ENCODE data around the gene SLC34A3. TPM values are rescaled to one million over a fixed set of nuclear protein-coding genes. Genes with fewer than 3 reads are reported as not detected.

The SLC34A3 gene
- total RNA-seq, 1 donor from 2014 or later = not detected

DNA sequence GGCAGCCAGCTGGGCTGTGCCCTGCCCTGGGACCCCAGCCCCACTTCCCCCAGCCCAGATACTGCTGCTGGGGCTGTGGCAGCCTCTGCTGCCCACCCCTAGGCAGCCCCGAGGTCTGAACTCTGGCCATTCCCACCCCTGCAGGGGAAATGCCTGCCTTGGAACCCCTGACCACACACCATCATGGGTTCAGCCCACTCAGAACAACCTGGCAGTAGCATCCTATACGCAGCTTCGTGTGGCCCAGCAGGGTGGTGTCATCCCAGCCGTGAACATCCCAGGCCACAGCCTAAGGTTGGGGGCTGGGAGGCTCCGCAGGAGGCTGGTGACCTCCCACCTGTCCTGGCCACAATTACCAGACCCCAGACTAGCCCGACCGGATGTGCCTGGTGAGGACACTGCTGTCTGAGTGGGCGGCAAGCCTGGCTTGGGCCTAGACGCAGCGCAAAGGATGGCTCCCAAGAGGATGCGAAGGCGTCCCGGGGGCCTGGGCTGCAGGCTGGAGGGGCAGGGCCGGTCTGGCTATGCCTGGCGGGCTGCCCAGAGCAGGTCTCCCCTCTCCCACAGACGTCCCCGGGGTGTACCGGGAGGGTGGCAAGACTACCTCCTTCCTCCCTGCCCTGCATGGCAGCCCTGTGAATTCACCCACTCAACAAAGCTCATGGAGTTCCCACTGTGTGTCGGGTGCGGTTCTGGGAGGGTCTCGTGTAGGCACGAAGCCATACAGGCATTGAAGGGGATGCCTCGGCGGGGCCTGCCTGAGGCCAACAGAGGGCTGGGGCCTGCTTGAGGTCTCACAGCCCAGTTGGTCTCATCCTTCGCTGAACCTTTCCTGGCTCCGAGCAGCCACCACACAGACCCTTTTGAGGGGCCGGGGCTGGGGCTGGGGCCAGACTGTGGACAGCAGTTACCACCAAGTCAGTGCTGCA, 1.5 kb upstream of the SLC34A3 start:
- Mint-ChIP-seq H3K36me3 (no peaks in the 10 kb centered on the region), H3K4me1 (peaks cover 3% of the 10 kb centered on the region), H3K4me3 (no peak overlapping the region), H3K9me3 (no peaks in the 10 kb centered on the region), H3K27me3 (ENCODE audit: insufficient read depth, low read depth) (peaks cover 4% of the 10 kb centered on the region), H3K27ac (no peak overlapping the region)
- no peaks in the 10 kb centered on the region for H3K9me3 ChIP-seq (ENCODE audit: low read depth)
- H3K36me3 ChIP-seq = no peaks in the 10 kb centered on the region
- H3K9ac ChIP-seq = no peak overlapping the region
- no peak overlapping the region for H3K4me2 ChIP-seq
- TF ChIP-seq EZH2phosphoT487 (IDR thresholded peaks at IDR 0.05) (no peak), EZH2 (IDR thresholded peaks at IDR 0.05) (no peak)
- TF ChIP-seq, protein P1, sequence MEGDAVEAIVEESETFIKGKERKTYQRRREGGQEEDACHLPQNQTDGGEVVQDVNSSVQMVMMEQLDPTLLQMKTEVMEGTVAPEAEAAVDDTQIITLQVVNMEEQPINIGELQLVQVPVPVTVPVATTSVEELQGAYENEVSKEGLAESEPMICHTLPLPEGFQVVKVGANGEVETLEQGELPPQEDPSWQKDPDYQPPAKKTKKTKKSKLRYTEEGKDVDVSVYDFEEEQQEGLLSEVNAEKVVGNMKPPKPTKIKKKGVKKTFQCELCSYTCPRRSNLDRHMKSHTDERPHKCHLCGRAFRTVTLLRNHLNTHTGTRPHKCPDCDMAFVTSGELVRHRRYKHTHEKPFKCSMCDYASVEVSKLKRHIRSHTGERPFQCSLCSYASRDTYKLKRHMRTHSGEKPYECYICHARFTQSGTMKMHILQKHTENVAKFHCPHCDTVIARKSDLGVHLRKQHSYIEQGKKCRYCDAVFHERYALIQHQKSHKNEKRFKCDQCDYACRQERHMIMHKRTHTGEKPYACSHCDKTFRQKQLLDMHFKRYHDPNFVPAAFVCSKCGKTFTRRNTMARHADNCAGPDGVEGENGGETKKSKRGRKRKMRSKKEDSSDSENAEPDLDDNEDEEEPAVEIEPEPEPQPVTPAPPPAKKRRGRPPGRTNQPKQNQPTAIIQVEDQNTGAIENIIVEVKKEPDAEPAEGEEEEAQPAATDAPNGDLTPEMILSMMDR (IDR thresholded peaks at IDR 0.05) = no peak
- no peak overlapping the region for H3K27ac ChIP-seq
- H3K27me3 ChIP-seq = no peaks in the 10 kb centered on the region
- no peaks in the 10 kb centered on the region for H3F3A ChIP-seq (ENCODE audit: low read depth)
- H3K79me2 ChIP-seq (ENCODE audit: low read depth) = no peaks in the 10 kb centered on the region
- H3K4me1 ChIP-seq = no peaks in the 10 kb centered on the region
- no peak for DNase-seq (ENCODE audit: low spot score)
- H2AFZ ChIP-seq (replicated peaks) = no peak overlapping the region
- H3K4me3 ChIP-seq = no peak overlapping the region
- H4K20me1 ChIP-seq (ENCODE audit: low read depth) = no peaks in the 10 kb centered on the region

DNA sequence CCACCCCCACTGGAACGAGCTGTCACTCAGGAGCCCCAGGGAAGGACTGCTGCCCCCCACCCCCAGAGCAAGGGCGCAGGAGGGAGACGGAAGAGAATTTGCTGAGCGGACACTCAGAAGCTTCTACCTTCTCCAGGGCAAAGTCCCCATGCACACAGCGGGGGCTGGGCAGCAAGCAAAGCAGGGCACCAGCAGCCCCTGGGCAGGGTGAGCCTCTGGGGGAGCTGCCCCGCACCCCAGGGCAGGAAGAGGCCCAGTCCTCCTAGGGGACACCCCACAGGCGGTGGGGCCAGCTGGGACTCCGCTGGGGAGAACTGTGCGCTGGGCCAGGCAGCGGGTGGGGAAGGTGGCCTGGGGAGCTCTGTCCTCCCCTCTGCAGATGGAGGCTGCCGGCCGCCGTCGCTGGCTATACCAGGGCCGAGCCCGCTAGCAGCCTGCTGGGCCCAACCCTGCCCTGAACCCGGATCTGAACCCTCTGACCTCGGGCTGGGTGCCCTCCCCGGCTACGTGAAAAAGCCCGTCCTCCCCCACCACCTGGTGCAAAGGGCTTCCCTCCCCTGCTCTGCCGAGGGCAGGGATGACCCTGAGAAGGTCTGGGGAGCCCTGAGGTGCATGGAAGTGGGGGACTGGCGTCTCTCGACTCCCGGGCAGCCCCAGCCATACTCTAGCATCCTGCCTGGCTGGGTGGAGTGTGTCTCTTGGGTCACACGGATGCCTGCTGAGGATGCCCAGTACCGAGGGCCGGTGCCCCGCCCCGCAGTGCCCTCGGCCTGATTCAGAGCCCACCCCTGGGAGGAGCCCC, 597 bp upstream of the SLC34A3 start:
- TF ChIP-seq EZH2phosphoT487 (IDR thresholded peaks at IDR 0.05) = no peak
- TF ChIP-seq EZH2 (IDR thresholded peaks at IDR 0.05) = no peak
- TF ChIP-seq, protein P1 (IDR thresholded peaks at IDR 0.05) = no peak
- H3K36me3 ChIP-seq = no peaks in the 10 kb centered on the region
- no peaks in the 10 kb centered on the region for H4K20me1 ChIP-seq (ENCODE audit: low read depth)
- Mint-ChIP-seq H3K27ac (no peak overlapping the region), H3K4me3 (no peak overlapping the region), H3K27me3 (ENCODE audit: insufficient read depth, low read depth) (peaks cover 6% of the 10 kb centered on the region), H3K9me3 (no peaks in the 10 kb centered on the region), H3K4me1 (peaks cover 3% of the 10 kb centered on the region), H3K36me3 (no peaks in the 10 kb centered on the region)
- H3K9me3 ChIP-seq (ENCODE audit: low read depth) = no peaks in the 10 kb centered on the region
- no peak overlapping the region for H3K9ac ChIP-seq
- H3K27me3 ChIP-seq = no peaks in the 10 kb centered on the region
- H3K4me2 ChIP-seq = no peak overlapping the region
- H3K4me3 ChIP-seq = no peak overlapping the region
- no peak overlapping the region for H2AFZ ChIP-seq (replicated peaks)
- H3K27ac ChIP-seq = no peak overlapping the region
- H3K4me1 ChIP-seq = no peaks in the 10 kb centered on the region
- no peaks in the 10 kb centered on the region for H3F3A ChIP-seq (ENCODE audit: low read depth)
- DNase-seq (ENCODE audit: low spot score) = no peak
- no peaks in the 10 kb centered on the region for H3K79me2 ChIP-seq (ENCODE audit: low read depth)

DNA sequence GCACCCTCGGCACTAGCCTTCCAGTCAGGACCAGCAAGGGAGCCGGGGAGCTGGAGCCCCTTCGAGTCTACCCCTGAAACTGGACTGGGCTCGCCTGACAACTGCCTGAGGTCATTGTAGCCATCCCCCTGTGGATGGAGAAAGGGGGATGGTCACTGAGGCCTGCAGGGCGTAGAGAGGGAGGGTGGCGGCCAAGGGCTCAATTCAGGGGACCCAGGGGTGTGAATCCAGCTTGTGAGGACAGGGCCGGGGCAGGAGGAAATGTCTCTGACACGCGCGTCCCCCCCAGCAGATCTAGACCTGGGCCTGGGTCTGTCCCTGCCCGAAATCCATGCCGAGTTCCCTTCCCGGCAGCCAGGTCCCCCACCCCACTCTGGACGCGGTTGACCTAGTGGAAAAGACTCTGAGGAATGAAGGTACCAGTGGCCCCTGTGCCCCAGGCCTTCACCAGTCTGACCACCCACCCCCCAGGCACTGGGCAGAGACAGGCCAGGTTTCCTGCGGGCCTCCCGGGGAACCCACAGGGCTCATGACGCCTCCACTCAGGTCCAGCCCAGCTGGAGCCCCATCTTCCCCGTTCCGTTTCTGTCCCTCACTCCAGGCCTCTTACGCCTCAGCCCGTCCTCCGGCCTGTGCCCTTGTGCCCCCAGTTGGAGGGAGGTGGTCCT, 805 bp downstream of the SLC34A3 start:
- H3K4me1 ChIP-seq = no peaks in the 10 kb centered on the region
- Mint-ChIP-seq H3K9me3 (no peaks in the 10 kb centered on the region), H3K27ac (no peak overlapping the region), H3K4me3 (no peak overlapping the region), H3K36me3 (no peaks in the 10 kb centered on the region), H3K4me1 (peaks cover 3% of the 10 kb centered on the region), H3K27me3 (ENCODE audit: insufficient read depth, low read depth) (peaks cover 6% of the 10 kb centered on the region)
- H3K9me3 ChIP-seq (ENCODE audit: low read depth) = no peaks in the 10 kb centered on the region
- peaks cover 5% of the 10 kb centered on the region for H4K20me1 ChIP-seq (ENCODE audit: low read depth)
- DNase-seq (ENCODE audit: low spot score) = no peak
- TF ChIP-seq, protein P1 (IDR thresholded peaks at IDR 0.05) = no peak
- no peak for TF ChIP-seq EZH2 (IDR thresholded peaks at IDR 0.05)
- TF ChIP-seq EZH2phosphoT487 (IDR thresholded peaks at IDR 0.05) = no peak
- H3K27ac ChIP-seq = no peak overlapping the region
- no peaks in the 10 kb centered on the region for H3F3A ChIP-seq (ENCODE audit: low read depth)
- no peaks in the 10 kb centered on the region for H3K27me3 ChIP-seq
- H3K79me2 ChIP-seq (ENCODE audit: low read depth) = no peaks in the 10 kb centered on the region
- H2AFZ ChIP-seq (replicated peaks) = no peak overlapping the region
- no peak overlapping the region for H3K4me3 ChIP-seq
- H3K4me2 ChIP-seq = no peak overlapping the region
- no peak overlapping the region for H3K9ac ChIP-seq
- H3K36me3 ChIP-seq = no peaks in the 10 kb centered on the region

All from neural progenitor cell (in vitro differentiated cells).